HCT116 (cell line): ENCODE measurements around the gene RAI14. TPM values are rescaled to one million over a fixed set of nuclear protein-coding genes. Genes with fewer than 3 reads are reported as not detected.

Experiments
- ATAC-seq: fragments of 200-7000 bp; cut with Tn5 transposase; 2 replicates; pipeline ENCODE4 v1.9.1; 2020; ENCODE audit warnings: mild to moderate bottlenecking, moderate library complexity
- BruUV-seq: library from RNA; stranded (reverse); fragments of 400-500 nt; replicated peaks from 2 replicates; lab custom pipeline; 2021; lab: Mats Ljungman, UMichigan
- CTCF ChIA-PET: fragments of 300-600 bp; sonication (Branson Sonifier 250); formaldehyde crosslinking; loops from one replicate; lab custom pipeline; 2021; ENCODE audit warnings: antibody characterized with exemption; lab: Charles Lee
- POLR2A ChIA-PET: fragments of 300-600, 350-600 bp; sonication (Branson Sonifier 250); formaldehyde crosslinking; loops from one replicate; lab custom pipeline; 2021; ENCODE audit warnings: antibody characterized with exemption; lab: Charles Lee
- RAD21 ChIA-PET, 2 experiments: fragments of 300-600 bp; sonication (Branson Sonifier 250); formaldehyde crosslinking; loops; one replicate each; lab custom pipeline; 2023; ENCODE audit warnings: low total read pairs in 2 of 2; ENCODE audit not compliant: uncharacterized antibody in 2 of 2, unreplicated experiment in 2 of 2, low non-redundant PET in 1 of 2; lab: Charles Lee
- DNase-seq: peaks from one replicate; pipeline ENCODE4 v3.0.0-alpha.2; 2010; ENCODE audit warnings: low read depth, low spot score
- H2AFZ ChIP-seq: fragments of 200-600 bp; shearing (Covaris generic), sonication (generic); 2 replicates; pipeline ENCODE4 v1.6.1; 2017; ENCODE audit warnings: low read depth, mixed run types, mixed read lengths, antibody characterized with exemption, low read length; ENCODE audit not compliant: poor library complexity, severe bottlenecking
- H3K27ac ChIP-seq: 2 replicates; pipeline ENCODE4 v1.5.1; 2012; ENCODE audit warnings: low read depth, low read length
- H3K27me3 ChIP-seq: fragments of 200-600 bp; sonication (generic); 2 replicates; pipeline ENCODE4 v1.6.1; 2016; ENCODE audit warnings: mixed run types, low read length, mixed read lengths; ENCODE audit not compliant: insufficient read depth
- H3K36me3 ChIP-seq, 2 experiments: fragments of 200-500 bp in 1 of 2; fragments of 200-600 bp in 1 of 2; sonication (Bioruptor generic) in 1 of 2; sonication (generic) in 1 of 2; 2 replicates each; pipeline versions ENCODE4 v1.5.1 to v1.6.1; 2014 to 2016; ENCODE audit warnings: low read length in 2 of 2, inconsistent platforms in 1 of 2, mixed read lengths in 1 of 2, mixed run types in 1 of 2; ENCODE audit not compliant: insufficient read depth in 2 of 2, control insufficient read depth in 1 of 2
- H3K4me1 ChIP-seq, 2 experiments: fragments of 200-600 bp in 1 of 2; sonication (generic) in 1 of 2; 2 replicates each; pipeline versions ENCODE4 v1.5.1 to v1.6.1; 2012 to 2017; ENCODE audit warnings: low read length in 2 of 2, inconsistent platforms in 1 of 2, mild to moderate bottlenecking in 1 of 2, mixed read lengths in 1 of 2, mixed run types in 1 of 2, moderate library complexity in 1 of 2; ENCODE audit not compliant: insufficient read depth in 2 of 2, control insufficient read depth in 1 of 2
- H3K4me2 ChIP-seq: fragments of 200-600 bp; sonication (generic); 2 replicates; pipeline ENCODE4 v1.6.1; 2017; ENCODE audit warnings: mixed run types, low read length, mixed read lengths
- H3K4me3 ChIP-seq, 2 experiments: fragments of 200-600 bp in 1 of 2; sonication (generic) in 1 of 2; replicated peaks in 1 of 2; 2 replicates each; pipeline ENCODE4 v1.5.1; 2011 to 2016; ENCODE audit warnings: low read length in 2 of 2, control low read depth in 1 of 2, low read depth in 1 of 2, mild to moderate bottlenecking in 1 of 2, mixed read lengths in 1 of 2, mixed run types in 1 of 2
- H3K79me2 ChIP-seq: fragments of 200-600 bp; sonication (generic); 2 replicates; pipeline ENCODE4 v1.6.1; 2017; ENCODE audit warnings: mild to moderate bottlenecking, mixed run types, low read length, moderate library complexity, mixed read lengths; ENCODE audit not compliant: insufficient read depth
- H3K9ac ChIP-seq: fragments of 200-600 bp; sonication (generic); 2 replicates; pipeline ENCODE4 v1.6.1; 2016; ENCODE audit warnings: low read length, mixed read lengths
- H3K9me2 ChIP-seq: fragments of 200-600 bp; sonication (generic), shearing (Covaris generic); 2 replicates; pipeline ENCODE4 v1.6.1; 2017; ENCODE audit warnings: mixed run types, mild to moderate bottlenecking, moderate library complexity; ENCODE audit not compliant: insufficient read depth
- H3K9me3 ChIP-seq, 2 experiments: fragments of 200-500 bp in 1 of 2; fragments of 200-600 bp in 1 of 2; sonication (Bioruptor generic) in 1 of 2; sonication (generic) in 1 of 2; 2 replicates each; pipeline ENCODE4 v1.6.1; 2014 to 2017; ENCODE audit warnings: low read length in 2 of 2, mixed read lengths in 2 of 2, inconsistent platforms in 1 of 2, low read depth in 1 of 2, mild to moderate bottlenecking in 1 of 2, mixed run types in 1 of 2, moderate library complexity in 1 of 2; ENCODE audit not compliant: control insufficient read depth in 1 of 2, insufficient read depth in 1 of 2
- H4K20me1 ChIP-seq: fragments of 200-600 bp; sonication (generic), shearing (Covaris generic); 2 replicates; pipeline ENCODE4 v1.6.1; 2017; ENCODE audit warnings: mixed run types, mild to moderate bottlenecking, moderate library complexity; ENCODE audit not compliant: insufficient read depth
- CTCF ChIP-seq, 3 experiments: fragments of 200-600 bp in 1 of 3; sonication (generic) in 1 of 3; IDR thresholded peaks in 2 of 3; conservative IDR thresholded peaks in 1 of 3; 2 replicates each; pipeline ENCODE4 v1.5.1; 2012 to 2017; ENCODE audit warnings: low read depth in 2 of 3, low read length in 2 of 3, antibody characterized with exemption in 1 of 3, borderline replicate concordance in 1 of 3, control low read depth in 1 of 3, mild to moderate bottlenecking in 1 of 3, mixed read lengths in 1 of 3, mixed run types in 1 of 3, moderate library complexity in 1 of 3; ENCODE audit not compliant: insufficient read depth in 1 of 3
- EGR1 ChIP-seq: IDR thresholded peaks from 2 replicates; pipeline ENCODE4 v1.6.1; 2012; ENCODE audit warnings: low read depth
- EZH2 ChIP-seq: fragments of 200-600 bp; sonication (generic); IDR thresholded peaks from 2 replicates; pipeline ENCODE4 v1.6.1; 2017; ENCODE audit warnings: antibody characterized with exemption, mixed run types
- FOSL1 ChIP-seq: IDR thresholded peaks from 2 replicates; pipeline ENCODE4 v1.6.1; 2012; ENCODE audit warnings: low read depth
- POLR2AphosphoS5 ChIP-seq: IDR thresholded peaks from 2 replicates; pipeline ENCODE4 v1.6.1; 2011; ENCODE audit warnings: mild to moderate bottlenecking, low read depth, low read length, moderate library complexity
- YY1 ChIP-seq: IDR thresholded peaks from 2 replicates; pipeline ENCODE4 v1.6.1; 2011; ENCODE audit warnings: low read length, low read depth, moderate library complexity, mild to moderate bottlenecking; ENCODE audit not compliant: insufficient replicate concordance; ENCODE audit errors: extremely low read depth
- ZNF274 ChIP-seq: fragments of 200-500 bp; sonication (Bioruptor generic); IDR thresholded peaks from 2 replicates; pipeline ENCODE4 v1.6.1; 2014; ENCODE audit warnings: mild to moderate bottlenecking, low read depth, low read length, inconsistent platforms
- intact Hi-C: fragments of 100-400 bp; cut with micrococcal nuclease; formaldehyde crosslinking; loops from 2 replicates; pipeline ENCODE4 v1.10.0; 2022
- total RNA-seq: library from RNA; stranded (reverse); gene quantifications from one replicate; pipeline ENCODE4 v1.2.1, GENCODE V29; 2021; ENCODE audit not compliant: unreplicated experiment

RAI14 gene
- total RNA-seq, 1 experiment from 2014 or later, result 47.9 TPM

DNA sequence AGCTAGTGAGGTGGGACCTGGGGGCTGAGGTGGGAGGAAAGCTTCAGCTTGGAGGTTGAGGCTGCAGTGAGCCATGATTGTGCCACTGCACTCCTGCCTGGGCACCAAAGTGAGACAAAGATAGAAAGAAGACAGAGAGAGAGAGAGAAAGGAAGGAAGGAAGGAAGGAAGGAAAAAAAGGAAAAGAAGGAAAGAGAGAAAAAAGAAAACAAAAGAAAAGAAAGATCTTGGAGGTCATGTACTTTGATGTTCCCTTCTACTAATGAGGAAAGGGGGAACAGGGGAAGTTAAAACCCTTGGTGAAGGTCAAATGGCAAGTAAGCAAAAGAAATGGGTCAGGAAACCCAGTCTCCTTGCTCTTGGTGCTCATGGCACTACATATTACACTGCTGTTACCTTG lies 2.4 kb upstream of the RAI14 start:
- no peak overlapping the region for H3K4me2 ChIP-seq
- peaks cover 19% of the 10 kb centered on the region for H3K79me2 ChIP-seq
- no peaks in the 10 kb centered on the region for H4K20me1 ChIP-seq
- no peak for ATAC-seq
- POLR2A ChIA-PET, result no interaction called here
- RAD21 ChIA-PET, result no interaction called here
- no peak overlapping the region for H3K4me3 ChIP-seq
- intact Hi-C loops, result loop anchor here (10.0 kb wide), 1 partner anchor 241 kb away; no protein-coding TSS in a partner anchor
- no peaks in the 10 kb centered on the region; the same call in 1 of the 2 replicates for H3K27me3 ChIP-seq
- no peaks in the 10 kb centered on the region for H3K9me2 ChIP-seq
- DNase-seq, result no peak
- H2AFZ ChIP-seq, result no peak overlapping the region
- CTCF ChIA-PET, result no interaction called here
- peaks cover 13 to 24% of the 10 kb centered on the region in 2 experiments for H3K4me1 ChIP-seq
- no TSS peak for BruUV-seq
- H3K9ac ChIP-seq, result no peak overlapping the region
- TF ChIP-seq EGR1 (no peak), CTCF (IDR thresholded peaks at IDR 0.05 in 2 of 3, conservative IDR thresholded peaks at IDR 0.05 in 1 of 3; ENCODE audit: borderline replicate concordance in 1 of 3, insufficient read depth in 1 of 3, low read depth in 2 of 3, low read length in 2 of 3) (no peak), FOSL1 (no peak), EZH2 (no peak), YY1 (no peak), POLR2AphosphoS5 (no peak), ZNF274 (no peak)
- TF ChIP-seq, all 23 proteins: peak for 0
- H3K36me3 ChIP-seq, result no peaks in the 10 kb centered on the region
- no peaks in the 10 kb centered on the region for H3K9me3 ChIP-seq
- H3K27ac ChIP-seq, result no peak overlapping the region
